Gastrocnemius medialis (tissue), 4 donors: ENCODE measurements around the gene POLD2. TPM values are rescaled to one million over a fixed set of nuclear protein-coding genes. Genes with fewer than 3 reads are reported as not detected.
A peak's percentile ranks its signal among the peaks of the same experiment; 100 is the strongest.
"Not testable (repeated sequence)": the region's sequence is repeated elsewhere in the genome, so short reads cannot be mapped to it uniquely, and the experiment has no call there.

Source experiments
- ATAC-seq, 2 donors: fragments of 150-250 bp; one replicate each; pipeline ENCODE4 v1.9.1; 2016
- DNase-seq, 2 donors: peaks; one replicate each; pipeline ENCODE4 v3.0.0-alpha.2; 2019
- H3K27ac ChIP-seq, 4 donors: fragments of 200-600 bp; sonication (generic); 1 replicate in 1 of 4; 2 replicates in 3 of 4; pipeline ENCODE4 v1.5.1; 2016 to 2018; ENCODE audit warnings: mild to moderate bottlenecking in 2 of 4, moderate library complexity in 1 of 4
- H3K27me3 ChIP-seq, 3 donors: fragments of 200-600 bp; sonication (generic) in 2 of 3; 1 replicate in 1 of 3; 2 replicates in 2 of 3; pipeline versions ENCODE4 v1.5.1 to v1.6.0; 2016 to 2019; ENCODE audit warnings: mild to moderate bottlenecking in 1 of 3, moderate library complexity in 1 of 3
- H3K36me3 ChIP-seq, 2 donors: fragments of 200-600 bp; sonication (generic) in 1 of 2; one replicate each; pipeline ENCODE4 v1.5.1; 2017 to 2018
- H3K4me1 ChIP-seq, 2 donors: fragments of 200-600 bp; sonication (generic) in 1 of 2; one replicate each; pipeline ENCODE4 v1.5.1; 2016 to 2017; ENCODE audit warnings: mild to moderate bottlenecking in 2 of 2
- H3K4me3 ChIP-seq, 4 donors: fragments of 200-600 bp; sonication (generic) in 3 of 4; 1 replicate in 1 of 4; 2 replicates in 3 of 4; pipeline ENCODE4 v1.5.1; 2016 to 2019; ENCODE audit warnings: mild to moderate bottlenecking in 2 of 4
- H3K9me3 ChIP-seq, 3 donors: fragments of 200-600 bp; sonication (generic) in 2 of 3; 1 replicate in 1 of 3; 2 replicates in 2 of 3; pipeline ENCODE4 v1.5.1; 2016 to 2019
- CTCF ChIP-seq, 5 experiments: fragments of 450-650 bp in 3 of 5; fragments of 200-600 bp in 2 of 5; sonication (generic) in 2 of 5; IDR thresholded peaks in 4 of 5; conservative IDR thresholded peaks in 1 of 5; 1 replicate in 4 of 5; 2 replicates in 1 of 5; pipeline ENCODE4 v1.5.1; 2016 to 2019; ENCODE audit warnings: antibody characterized with exemption in 5 of 5, mild to moderate bottlenecking in 3 of 5, moderate library complexity in 3 of 5
- POLR2A ChIP-seq, 2 donors: fragments of 450-650 bp; IDR thresholded peaks; one replicate each; pipeline ENCODE4 v1.6.1; 2017; ENCODE audit warnings: antibody characterized with exemption in 2 of 2, mild to moderate bottlenecking in 2 of 2, moderate library complexity in 2 of 2
- in situ Hi-C, 4 donors: fragments of 200-750 bp; cut with MboI; loops; one replicate each; pipeline versions ENCODE4 v1.15.0 to v1.8.0; 2017; ENCODE audit warnings: low sequenced_read_pairs in 4 of 4
- intact Hi-C: fragments of 100-400 bp; cut with DNase I; formaldehyde crosslinking; loops from one replicate; pipeline ENCODE4 v1.15.1; 2023; ENCODE audit warnings: low total_unique reads
- total RNA-seq, 4 donors: library from RNA; depleted of rRNA; stranded (reverse); fragments of >200 nt; gene quantifications; one replicate each; pipeline versions ENCODE4 v1.1.0 to v1.2.3, GENCODE V29; 2016

The POLD2 gene
- 10 to 100 TPM; 69.4 to 93.0 (median 77.7) TPM for total RNA-seq

GRCh38 chr7:44123190-44124003 is at the start of gene POLD2:
Gene POLD2 (minus strand): TSS chr7:44123548. CDS start chr7:44122053, 1,495 bp downstream.
- in situ Hi-C loops, result loop anchor here in 1 of 4 donors (5.0 kb wide), 1 partner anchor 46 kb away; no protein-coding TSS in a partner anchor
- Histone ChIP-seq H3K27me3 (no peaks in the 10 kb centered on the region), H3K36me3 (peaks cover 0 to 15% of the 10 kb centered on the region in 2 donors), H3K4me3 (peak within 1 kb of the TSS; percentile 62 to 92 (median 72)), H3K9me3 (no peaks in the 10 kb centered on the region), H3K27ac (peak within 1 kb of the TSS; percentile 88 to 95 (median 88)), H3K4me1 (peaks cover 19 to 31% of the 10 kb centered on the region in 2 donors)
- ATAC-seq (peak; percentile 95 to 96), DNase-seq (peak; percentile 97 to 98)
- peak; percentile 90 to 93 for TF ChIP-seq POLR2A (IDR thresholded peaks at IDR 0.05)
- peak in 2 of 5 experiments; percentile 7 to 10 for TF ChIP-seq CTCF (IDR thresholded peaks at IDR 0.05 in 4 of 5, conservative IDR thresholded peaks at IDR 0.05 in 1 of 5)
- intact Hi-C loops, result loop anchor here (1.0 to 10.0 kb wide), 5 partner anchors 41 to 371 kb away; partner anchors contain the start of genes NUDCD3, POLM and YKT6

GRCh38 chr7:44172803-44173424 is 49.6 kb upstream of the POLD2 start:
- in situ Hi-C loops, result no loop called here
- no peaks in the 10 kb centered on the region for H3K36me3 ChIP-seq

GRCh38 chr7:44172352-44172751 is 49.0 kb upstream of the POLD2 start:
- TF ChIP-seq CTCF (IDR thresholded peaks at IDR 0.05 in 4 of 5, conservative IDR thresholded peaks at IDR 0.05 in 1 of 5) (no peak), POLR2A (IDR thresholded peaks at IDR 0.05) (no peak)
- no peaks in the 10 kb centered on the region for H3K9me3 ChIP-seq
- H3K36me3 ChIP-seq, result no peaks in the 10 kb centered on the region
- in situ Hi-C loops, result no loop called here
- ATAC-seq, result no peak
- H3K27me3 ChIP-seq, result no peaks in the 10 kb centered on the region
- intact Hi-C loops, result no loop called here
- no peak overlapping the region for H3K27ac ChIP-seq
- no peak overlapping the region for H3K4me3 ChIP-seq
- no peaks in the 10 kb centered on the region for H3K4me1 ChIP-seq
- DNase-seq, result no peak

More at GRCh38 chr7:44172803-44173424, 49.6 kb upstream of the POLD2 start:
- Histone ChIP-seq H3K4me1 (no peaks in the 10 kb centered on the region), H3K27me3 (no peaks in the 10 kb centered on the region), H3K4me3 (no peak overlapping the region), H3K9me3 (no peaks in the 10 kb centered on the region), H3K27ac (no peak overlapping the region)
- ATAC-seq (no peak), DNase-seq (no peak)
- intact Hi-C loops, result no loop called here
- TF ChIP-seq CTCF (IDR thresholded peaks at IDR 0.05 in 4 of 5, conservative IDR thresholded peaks at IDR 0.05 in 1 of 5), result no peak
- TF ChIP-seq POLR2A (IDR thresholded peaks at IDR 0.05), result no peak

- in situ Hi-C loops, DNase-seq, intact Hi-C loops, H3K27ac ChIP-seq, H3K36me3 ChIP-seq, H3K4me3 ChIP-seq, H3K4me1 ChIP-seq, ATAC-seq, H3K27me3 ChIP-seq, H3K9me3 ChIP-seq: not testable (repeated sequence)
Observed at GRCh38 chr7:44171901-44172300, 48.6 kb upstream of the POLD2 start.

GRCh38 chr7:44167920-44168319 is 44.6 kb upstream of the POLD2 start:
- H3K4me3 ChIP-seq, result no peak overlapping the region

More at GRCh38 chr7:44167920-44168319, 44.6 kb upstream of the POLD2 start:
- ATAC-seq (no peak), DNase-seq (no peak)
- no peaks in the 10 kb centered on the region for H3K36me3 ChIP-seq
- TF ChIP-seq POLR2A (IDR thresholded peaks at IDR 0.05) (no peak), CTCF (IDR thresholded peaks at IDR 0.05 in 4 of 5, conservative IDR thresholded peaks at IDR 0.05 in 1 of 5) (no peak)
- in situ Hi-C loops, result no loop called here
- H3K9me3 ChIP-seq, result no peaks in the 10 kb centered on the region
- intact Hi-C loops, result no loop called here
- H3K27ac ChIP-seq, result no peak overlapping the region
- H3K27me3 ChIP-seq, result no peaks in the 10 kb centered on the region
- no peaks in the 10 kb centered on the region for H3K4me1 ChIP-seq
